ENCODE data around the gene A3GALT2.

GRCh38 chr1:33334081-33334552 is 13.2 kb upstream of the A3GALT2 start:
- TF ChIP-seq ZNF416 (tag by site-specific recombination; IDR thresholded peaks at IDR 0.05) = no peak
- TF ChIP-seq ZNF175 (tag by site-specific recombination; IDR thresholded peaks at IDR 0.05) = no peak
- no peak for TF ChIP-seq CTCF (tag by site-specific recombination; IDR thresholded peaks at IDR 0.05)
- no peak for TF ChIP-seq ZNF658 (tag by site-specific recombination; IDR thresholded peaks at IDR 0.05)
- TF ChIP-seq ZNF274 (IDR thresholded peaks at IDR 0.05; ENCODE audit: low read length) = no peak
- TF ChIP-seq ZNF274 (tag by site-specific recombination; IDR thresholded peaks at IDR 0.05; ENCODE audit: borderline replicate concordance) = no peak
- TF ChIP-seq ZNF2 (tag by site-specific recombination; IDR thresholded peaks at IDR 0.05) = no peak
- TF ChIP-seq ZSCAN18 (tag by site-specific recombination; IDR thresholded peaks at IDR 0.05) = no peak
- TF ChIP-seq ZNF174 (tag by site-specific recombination; IDR thresholded peaks at IDR 0.05) = no peak
- no peak for TF ChIP-seq MYNN (tag by site-specific recombination; IDR thresholded peaks at IDR 0.05; ENCODE audit: borderline replicate concordance)
